Mucosa of descending colon (tissue), 3 donors: ENCODE measurements around the gene SRCAP. TPM values are rescaled to one million over a fixed set of nuclear protein-coding genes. Genes with fewer than 3 reads are reported as not detected.

Experiments
- ATAC-seq: fragments of 200-7000 bp; cut with Tn5 transposase; one replicate; pipeline ENCODE4 v1.9.1; 2020; ENCODE audit warnings: mild to moderate bottlenecking, moderate library complexity
- DNase-seq, 3 donors: peaks; one replicate each; pipeline ENCODE4 v3.0.0-alpha.2; 2020
- H3K36me3 ChIP-seq: fragments of 200-600 bp; one replicate; pipeline ENCODE4 v1.8.0; 2021; ENCODE audit warnings: low read depth, mild to moderate bottlenecking
- H3K4me1 ChIP-seq: fragments of 200-600 bp; one replicate; pipeline ENCODE4 v1.8.0; 2021; ENCODE audit warnings: low read depth, mild to moderate bottlenecking
- H3K4me3 ChIP-seq: fragments of 200-600 bp; one replicate; pipeline ENCODE4 v1.8.0; 2021; ENCODE audit warnings: mild to moderate bottlenecking
- H3K9me3 ChIP-seq: fragments of 200-600 bp; one replicate; pipeline ENCODE4 v1.8.0; 2021; ENCODE audit warnings: mild to moderate bottlenecking
- intact Hi-C, 2 donors: fragments of 100-400 bp; cut with DNase I in 1 of 2; cut with micrococcal nuclease in 1 of 2; formaldehyde crosslinking; loops; one replicate each; pipeline versions ENCODE4 v1.11.0 to v1.11.1; 2022; cut with DNase I, micrococcal nuclease
- total RNA-seq, 3 donors: library from RNA; stranded (reverse); fragmentation: NEBNext Ultra II Directional in 2 of 3; extraction: Animal tissue kit (Norgen Biotek cat#: 25700) in 2 of 3; gene quantifications; one replicate each; pipeline versions ENCODE4 v1.2.1 to v1.2.4, GENCODE V29; 2021 to 2023
- TF ChIP-seq, protein P1 (sequence below): fragments of 200-600 bp; IDR thresholded peaks from one replicate; pipeline ENCODE4 v1.8.0; 2022; ENCODE audit warnings: antibody characterized with exemption, mild to moderate bottlenecking
- donor health status: DM: no; HTN: no; CAD: no; lungs with moderate emphysema.
- donor health status: DM: no; HTN: no; CAD: no.
- donor health status: DM: no; HTN: yes; CAD: no.

Gene SRCAP
- total RNA-seq, 3 donors from 2014 or later = 64.8 to 88.9 (median 65.4) TPM

DNA sequence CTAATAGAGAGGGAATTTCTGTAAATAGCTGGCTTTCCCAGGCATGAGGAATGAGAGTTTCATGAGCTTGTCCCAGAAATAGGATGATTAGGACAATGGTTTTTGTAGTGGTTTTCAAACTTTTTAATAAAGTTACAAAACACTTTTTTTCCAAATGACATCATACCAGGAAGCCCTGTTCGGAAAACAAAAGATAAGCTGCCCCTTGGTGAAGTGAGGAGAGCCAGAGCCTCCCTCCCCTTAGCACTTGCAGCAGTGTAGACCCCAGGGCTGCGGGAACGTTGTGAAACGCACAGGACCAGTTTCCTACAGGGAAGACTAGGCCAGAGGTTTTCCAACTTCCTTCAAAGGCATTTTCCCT lies 33.2 kb upstream of the SRCAP start:
- TF ChIP-seq, protein P1, sequence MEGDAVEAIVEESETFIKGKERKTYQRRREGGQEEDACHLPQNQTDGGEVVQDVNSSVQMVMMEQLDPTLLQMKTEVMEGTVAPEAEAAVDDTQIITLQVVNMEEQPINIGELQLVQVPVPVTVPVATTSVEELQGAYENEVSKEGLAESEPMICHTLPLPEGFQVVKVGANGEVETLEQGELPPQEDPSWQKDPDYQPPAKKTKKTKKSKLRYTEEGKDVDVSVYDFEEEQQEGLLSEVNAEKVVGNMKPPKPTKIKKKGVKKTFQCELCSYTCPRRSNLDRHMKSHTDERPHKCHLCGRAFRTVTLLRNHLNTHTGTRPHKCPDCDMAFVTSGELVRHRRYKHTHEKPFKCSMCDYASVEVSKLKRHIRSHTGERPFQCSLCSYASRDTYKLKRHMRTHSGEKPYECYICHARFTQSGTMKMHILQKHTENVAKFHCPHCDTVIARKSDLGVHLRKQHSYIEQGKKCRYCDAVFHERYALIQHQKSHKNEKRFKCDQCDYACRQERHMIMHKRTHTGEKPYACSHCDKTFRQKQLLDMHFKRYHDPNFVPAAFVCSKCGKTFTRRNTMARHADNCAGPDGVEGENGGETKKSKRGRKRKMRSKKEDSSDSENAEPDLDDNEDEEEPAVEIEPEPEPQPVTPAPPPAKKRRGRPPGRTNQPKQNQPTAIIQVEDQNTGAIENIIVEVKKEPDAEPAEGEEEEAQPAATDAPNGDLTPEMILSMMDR = no peak
- DNase-seq = no peak
- no peak for ATAC-seq
- intact Hi-C loops = no loop called here
- Histone ChIP-seq H3K9me3 (no peaks in the 10 kb centered on the region), H3K4me3 (no peak overlapping the region), H3K36me3 (peaks cover 3% of the 10 kb centered on the region), H3K4me1 (peaks cover 14% of the 10 kb centered on the region)

DNA sequence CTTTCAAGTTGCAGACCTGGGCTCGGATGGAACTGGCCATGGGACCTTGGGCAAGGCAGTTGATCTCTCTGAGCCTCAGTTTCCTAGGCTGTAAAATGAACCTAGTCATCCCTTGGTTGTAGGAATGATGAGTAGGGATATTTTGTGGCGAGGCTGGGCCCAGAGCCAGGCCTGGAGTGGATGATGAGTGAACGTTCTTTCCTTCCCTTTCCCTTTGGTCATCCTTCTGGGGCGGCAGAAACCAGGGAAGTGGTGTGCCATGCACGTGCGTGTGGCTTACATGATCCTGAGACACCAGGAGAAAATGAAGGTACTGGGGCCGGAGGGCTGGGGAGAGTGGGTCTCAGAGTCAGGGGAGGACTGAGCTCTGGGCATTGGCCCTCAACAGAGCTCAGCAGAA lies 32.3 kb upstream of the SRCAP start:
- TF ChIP-seq, protein P1 = no peak
- Histone ChIP-seq H3K4me1 (peaks cover 5% of the 10 kb centered on the region), H3K9me3 (no peaks in the 10 kb centered on the region), H3K4me3 (no peak overlapping the region), H3K36me3 (peaks cover 3% of the 10 kb centered on the region)
- DNase-seq (no peak), ATAC-seq (no peak)
- intact Hi-C loops = no loop called here

DNA sequence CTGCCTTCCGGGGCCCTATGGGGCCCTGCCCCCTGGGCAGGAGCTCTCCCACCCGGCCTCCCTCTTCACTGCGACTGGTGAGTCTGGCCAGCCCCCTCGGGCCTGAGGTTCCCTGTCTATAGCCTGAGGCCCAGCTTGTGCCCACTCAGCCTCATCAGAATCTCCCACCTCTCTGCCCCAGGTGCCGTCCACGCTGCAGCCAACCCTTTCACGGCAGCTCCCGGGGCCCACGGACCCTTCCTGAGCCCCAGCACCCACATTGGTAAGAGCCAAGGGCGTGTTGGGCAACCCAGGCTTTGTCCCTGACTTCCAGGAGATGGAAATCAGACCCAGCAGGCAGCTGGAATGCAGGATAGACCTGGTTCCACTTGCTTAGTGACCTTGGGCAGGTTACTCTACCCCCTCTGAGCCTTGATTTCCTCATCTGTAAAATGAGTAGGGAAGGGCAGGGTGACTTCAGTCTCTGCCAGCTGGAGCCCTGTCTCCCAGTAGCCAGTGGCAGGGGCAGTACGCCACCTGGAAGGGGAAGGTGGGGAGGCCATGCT lies 31.5 kb upstream of the SRCAP start:
- TF ChIP-seq, protein P1 = no peak
- no peaks in the 10 kb centered on the region for H3K9me3 ChIP-seq
- ATAC-seq (no peak), DNase-seq (no peak)
- no peaks in the 10 kb centered on the region for H3K4me1 ChIP-seq
- H3K36me3 ChIP-seq = peaks cover 3% of the 10 kb centered on the region
- no peak overlapping the region for H3K4me3 ChIP-seq
- intact Hi-C loops = no loop called here

DNA sequence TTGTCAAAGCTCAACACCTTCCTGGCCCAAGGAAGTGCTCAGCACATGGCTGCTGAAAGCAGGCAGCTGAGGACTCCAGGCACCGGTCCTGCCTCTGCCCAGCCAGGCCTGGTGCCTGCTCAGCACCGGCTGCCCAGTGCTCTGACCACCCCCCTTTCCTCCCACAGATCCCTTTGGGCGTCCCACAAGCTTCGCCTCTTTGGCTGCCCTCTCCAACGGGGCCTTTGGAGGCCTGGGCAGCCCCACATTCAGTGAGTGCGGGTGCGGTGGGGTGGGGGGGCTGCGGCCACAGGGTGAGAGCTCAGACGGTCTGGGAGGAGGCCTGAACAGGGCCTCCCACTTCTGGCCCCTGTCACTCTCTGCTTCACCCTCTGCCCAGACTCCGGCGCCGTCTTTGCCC lies 30.6 kb upstream of the SRCAP start:
- DNase-seq (no peak), ATAC-seq (no peak)
- Histone ChIP-seq H3K4me3 (no peak overlapping the region), H3K4me1 (no peaks in the 10 kb centered on the region), H3K9me3 (no peaks in the 10 kb centered on the region), H3K36me3 (peaks cover 3% of the 10 kb centered on the region)
- intact Hi-C loops = no loop called here
- TF ChIP-seq, protein P1 = no peak

DNA sequence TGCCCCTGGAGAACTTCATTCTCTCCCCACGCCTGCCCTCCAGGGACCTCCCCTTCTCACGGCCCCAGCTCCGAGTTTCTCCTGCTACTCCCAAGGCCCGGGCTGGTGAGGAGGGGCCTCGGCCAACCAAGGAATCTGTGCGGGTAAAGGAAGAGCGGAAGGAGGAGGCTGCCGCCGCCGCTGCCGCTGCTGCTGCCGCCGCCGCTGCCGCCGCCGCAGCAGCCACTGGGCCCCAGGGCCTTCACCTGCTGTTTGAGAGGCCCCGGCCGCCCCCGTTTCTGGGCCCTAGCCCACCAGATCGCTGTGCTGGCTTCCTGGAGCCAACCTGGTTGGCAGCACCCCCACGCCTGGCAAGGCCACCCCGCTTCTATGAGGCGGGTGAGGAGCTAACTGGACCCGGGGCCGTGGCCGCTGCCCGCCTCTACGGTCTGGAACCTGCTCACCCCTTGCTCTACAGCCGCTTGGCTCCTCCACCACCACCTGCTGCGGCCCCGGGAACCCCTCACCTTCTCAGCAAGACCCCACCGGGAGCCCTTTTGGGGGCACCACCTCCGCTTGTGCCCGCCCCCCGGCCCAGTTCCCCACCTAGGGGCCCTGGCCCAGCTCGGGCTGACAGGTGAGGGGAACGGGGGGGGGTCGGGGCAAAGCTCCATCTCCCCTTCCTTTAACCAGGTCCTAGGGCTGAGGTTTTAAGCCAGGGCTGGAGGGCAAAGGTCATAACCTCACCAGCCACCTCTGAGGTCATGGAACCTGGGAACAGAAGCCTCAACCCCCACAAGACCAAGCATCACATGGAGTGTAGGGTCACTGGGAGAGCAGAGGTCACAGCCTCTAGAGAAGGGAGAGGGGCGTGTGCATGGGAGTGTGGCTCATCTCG lies 29.7 kb upstream of the SRCAP start:
- no peak overlapping the region for H3K4me3 ChIP-seq
- DNase-seq (no peak), ATAC-seq (no peak)
- H3K9me3 ChIP-seq = no peaks in the 10 kb centered on the region
- intact Hi-C loops = no loop called here
- no peaks in the 10 kb centered on the region for H3K4me1 ChIP-seq
- peaks cover 3% of the 10 kb centered on the region for H3K36me3 ChIP-seq
- TF ChIP-seq, protein P1 = no peak
